22Rv1 (cell line): ENCODE data around the gene NPY2R.

Experiments
- ZFX ChIP-seq: fragments of 450-650 bp; IDR thresholded peaks from 2 replicates; pipeline ENCODE4 v1.6.1; 2017; ENCODE audit warnings: antibody characterized with exemption, borderline replicate concordance
- TF ChIP-seq, protein P1 (sequence below): fragments of 450-650 bp; IDR thresholded peaks from 2 replicates; pipeline ENCODE4 v1.5.1; 2017; ENCODE audit warnings: mild to moderate bottlenecking

DNA sequence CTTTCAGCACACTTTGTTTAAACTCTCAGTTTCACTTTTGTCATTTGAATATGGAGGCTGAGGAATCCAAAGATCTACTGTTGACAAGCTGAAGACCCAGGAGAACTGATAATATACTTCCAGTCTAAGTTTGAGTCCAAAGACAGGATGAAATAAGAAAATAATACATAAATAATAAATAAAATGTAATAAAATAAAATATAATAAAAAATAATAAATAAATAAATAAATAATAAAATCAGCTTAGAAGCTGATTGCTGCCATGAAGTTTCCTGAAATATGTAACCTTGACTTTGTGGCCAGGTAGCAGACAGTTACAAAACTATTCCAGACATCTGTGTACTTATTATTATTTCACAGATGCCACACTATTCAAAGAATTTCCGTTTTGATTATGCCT, 55.0 kb downstream of the NPY2R start:
- TF ChIP-seq, protein P1, sequence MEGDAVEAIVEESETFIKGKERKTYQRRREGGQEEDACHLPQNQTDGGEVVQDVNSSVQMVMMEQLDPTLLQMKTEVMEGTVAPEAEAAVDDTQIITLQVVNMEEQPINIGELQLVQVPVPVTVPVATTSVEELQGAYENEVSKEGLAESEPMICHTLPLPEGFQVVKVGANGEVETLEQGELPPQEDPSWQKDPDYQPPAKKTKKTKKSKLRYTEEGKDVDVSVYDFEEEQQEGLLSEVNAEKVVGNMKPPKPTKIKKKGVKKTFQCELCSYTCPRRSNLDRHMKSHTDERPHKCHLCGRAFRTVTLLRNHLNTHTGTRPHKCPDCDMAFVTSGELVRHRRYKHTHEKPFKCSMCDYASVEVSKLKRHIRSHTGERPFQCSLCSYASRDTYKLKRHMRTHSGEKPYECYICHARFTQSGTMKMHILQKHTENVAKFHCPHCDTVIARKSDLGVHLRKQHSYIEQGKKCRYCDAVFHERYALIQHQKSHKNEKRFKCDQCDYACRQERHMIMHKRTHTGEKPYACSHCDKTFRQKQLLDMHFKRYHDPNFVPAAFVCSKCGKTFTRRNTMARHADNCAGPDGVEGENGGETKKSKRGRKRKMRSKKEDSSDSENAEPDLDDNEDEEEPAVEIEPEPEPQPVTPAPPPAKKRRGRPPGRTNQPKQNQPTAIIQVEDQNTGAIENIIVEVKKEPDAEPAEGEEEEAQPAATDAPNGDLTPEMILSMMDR = no peak
- TF ChIP-seq ZFX = no peak
